GM18505 (cell line): ENCODE measurements around the gene KIF21B.

Experiments
- ATAC-seq: cut with Tn5 transposase; IDR thresholded peaks from one replicate; pipeline ENCODE4 v1.9.1; 2021; ENCODE audit not compliant: unreplicated experiment
- POLR2A ChIP-seq: IDR thresholded peaks from 4 replicates; pipeline ENCODE4 v1.6.1; 2011; ENCODE audit warnings: borderline replicate concordance; ENCODE audit not compliant: insufficient read depth, insufficient read length; ENCODE audit errors: extremely low read depth

Gene KIF21B

GRCh38 chr1:200983035-200983561, 40.4 kb downstream of the KIF21B start:
- ATAC-seq, result no peak
- TF ChIP-seq POLR2A, result no peak

GRCh38 chr1:200982071-200982945, 41.2 kb downstream of the KIF21B start:
- no peak for ATAC-seq
- no peak for TF ChIP-seq POLR2A

GRCh38 chr1:200981278-200981677, 42.2 kb downstream of the KIF21B start:
- ATAC-seq, result no peak

GRCh38 chr1:200980873-200981272, 42.6 kb downstream of the KIF21B start:
- no peak for ATAC-seq
- TF ChIP-seq POLR2A, result no peak

More at GRCh38 chr1:200981278-200981677, 42.2 kb downstream of the KIF21B start:
- TF ChIP-seq POLR2A, result no peak

- no peak for ATAC-seq
- TF ChIP-seq POLR2A, result no peak
Measured at GRCh38 chr1:200980452-200980772, 43.1 kb downstream of the KIF21B start.

- TF ChIP-seq POLR2A, result no peak
- no peak for ATAC-seq
Measured at GRCh38 chr1:200979574-200980451, 43.7 kb downstream of the KIF21B start.

GRCh38 chr1:200977071-200977754, 46.3 kb downstream of the KIF21B start:
- ATAC-seq, result no peak
- no peak for TF ChIP-seq POLR2A

GRCh38 chr1:200976634-200977033, 46.9 kb downstream of the KIF21B start:
- no peak for TF ChIP-seq POLR2A
- no peak for ATAC-seq

GRCh38 chr1:200975458-200975857, 48.1 kb downstream of the KIF21B start:
- ATAC-seq, result no peak
- no peak for TF ChIP-seq POLR2A

GRCh38 chr1:200974711-200975110, 48.8 kb downstream of the KIF21B start:
- no peak for ATAC-seq
- TF ChIP-seq POLR2A, result no peak

- no peak for ATAC-seq
- TF ChIP-seq POLR2A, result no peak
Measured at GRCh38 chr1:200973937-200974657, 49.4 kb downstream of the KIF21B start.

- no peak for TF ChIP-seq POLR2A
- ATAC-seq, result no peak
Measured at GRCh38 chr1:200972985-200973742, 50.4 kb downstream of the KIF21B start.
